ENCODE measurements around the gene ZC3H18.

- TF ChIP-seq POLR2A (IDR thresholded peaks at IDR 0.05; ENCODE audit: extremely low read depth, insufficient read length) (no peak), CTCF (IDR thresholded peaks at IDR 0.05; ENCODE audit: low read depth, low read length) (no peak)
These were observed 46.7 kb upstream of the ZC3H18 start for GRCh38 chr16:88523309-88524161.

Measured in NB4 (cell line).